B cell (primary cell): Measurements from ENCODE around the gene DDX24. TPM values are rescaled to one million over a fixed set of nuclear protein-coding genes. Genes with fewer than 3 reads are reported as not detected.

ENCODE experiments used
- ATAC-seq: fragments of 200-7000 bp; cut with Tn5 transposase; one replicate; pipeline ENCODE4 v1.10.0; 2021; ENCODE audit warnings: low read depth, mild to moderate bottlenecking, moderate number of reproducible peaks, moderate library complexity
- CTCF ChIA-PET: fragments of 350-600 bp; sonication (Branson Sonifier 250); formaldehyde crosslinking; loops from one replicate; lab custom pipeline; 2021; ENCODE audit warnings: antibody characterized with exemption, inconsistent platforms; lab: Charles Lee
- POLR2A ChIA-PET: fragments of 350-600 bp; sonication (Branson Sonifier 250); formaldehyde crosslinking; loops from one replicate; lab custom pipeline; 2021; ENCODE audit warnings: antibody characterized with exemption; lab: Charles Lee
- DNase-seq: peaks from one replicate; pipeline ENCODE4 v3.0.0; 2013
- H2AFZ ChIP-seq: 2 replicates; pipeline ENCODE4 v1.6.1; 2012; ENCODE audit warnings: mild to moderate bottlenecking, low read depth, low read length; ENCODE audit not compliant: insufficient read depth, poor library complexity, severe bottlenecking
- H3K27ac ChIP-seq, 2 donors: 1 replicate in 1 of 2; 2 replicates in 1 of 2; pipeline ENCODE4 v1.5.1; 2012 to 2013; ENCODE audit warnings: low read length in 2 of 2, mild to moderate bottlenecking in 2 of 2, moderate library complexity in 1 of 2
- H3K27me3 ChIP-seq, 4 experiments: fragments of 200-600 bp in 1 of 4; sonication (generic) in 1 of 4; replicated peaks in 1 of 4; 1 replicate in 2 of 4; 2 replicates in 2 of 4; pipeline versions ENCODE4 v1.6.1 to v1.7.0; 2013 to 2016; ENCODE audit warnings: low read length in 3 of 4, mild to moderate bottlenecking in 2 of 4, mixed read lengths in 1 of 4, moderate library complexity in 1 of 4; ENCODE audit not compliant: insufficient read depth in 4 of 4, control insufficient read depth in 3 of 4; ENCODE audit errors: control extremely low read depth in 1 of 4
- H3K36me3 ChIP-seq, 2 experiments: replicated peaks in 1 of 2; 1 replicate in 1 of 2; 2 replicates in 1 of 2; pipeline versions ENCODE4 v1.6.1 to v1.7.1; 2013; ENCODE audit warnings: low read length in 1 of 2; ENCODE audit not compliant: insufficient read depth in 2 of 2, control insufficient read depth in 1 of 2; ENCODE audit errors: control extremely low read depth in 1 of 2, extremely low read depth in 1 of 2
- H3K4me1 ChIP-seq, 2 donors: fragments of 200-600 bp in 1 of 2; sonication (generic) in 1 of 2; 1 replicate in 1 of 2; 2 replicates in 1 of 2; pipeline versions ENCODE4 v1.5.1 to v1.6.1; 2013 to 2017; ENCODE audit warnings: low read length in 2 of 2; ENCODE audit not compliant: control insufficient read depth in 2 of 2, insufficient read depth in 2 of 2
- H3K4me2 ChIP-seq: replicated peaks from 2 replicates; pipeline ENCODE3; 2012; ENCODE audit warnings: mild to moderate bottlenecking, low read depth, low read length; ENCODE audit not compliant: poor library complexity, severe bottlenecking
- H3K4me3 ChIP-seq, 5 experiments: fragments of 200-600 bp in 1 of 5; sonication (generic) in 1 of 5; 1 replicate in 3 of 5; 2 replicates in 2 of 5; pipeline versions ENCODE4 v1.5.1 to v1.7.0; 2011 to 2016; ENCODE audit warnings: low read length in 4 of 5, mild to moderate bottlenecking in 4 of 5, low read depth in 2 of 5, control low read depth in 1 of 5, moderate library complexity in 1 of 5; ENCODE audit not compliant: insufficient read depth in 1 of 5; ENCODE audit errors: control extremely low read depth in 1 of 5, extremely low read depth in 1 of 5
- H3K79me2 ChIP-seq: fragments of 200-600 bp; sonication (generic); one replicate; pipeline ENCODE4 v1.6.0; 2016; ENCODE audit warnings: low read length; ENCODE audit not compliant: control insufficient read depth, insufficient read depth
- H3K9ac ChIP-seq: fragments of 200-600 bp; sonication (generic); 2 replicates; pipeline ENCODE4 v1.6.1; 2017; ENCODE audit warnings: mild to moderate bottlenecking, low read length, moderate library complexity
- H3K9me3 ChIP-seq, 3 donors: one replicate each; pipeline versions ENCODE4 v1.6.1 to v1.7.1; 2013; ENCODE audit warnings: low read length in 2 of 3; ENCODE audit not compliant: control insufficient read depth in 2 of 3, insufficient read depth in 1 of 3; ENCODE audit errors: control extremely low read depth in 1 of 3
- H4K20me1 ChIP-seq: 2 replicates; pipeline ENCODE4 v1.6.0; 2012; ENCODE audit warnings: mild to moderate bottlenecking, low read length; ENCODE audit not compliant: insufficient read depth, control insufficient read depth, poor library complexity, severe bottlenecking
- H3K27ac Mint-ChIP-seq: one replicate; pipeline ENCODE4 v1.8.0; 2021; ENCODE audit warnings: mixed read lengths
- H3K27me3 Mint-ChIP-seq: one replicate; pipeline ENCODE4 v1.8.0; 2021; ENCODE audit warnings: mixed read lengths
- H3K4me1 Mint-ChIP-seq: one replicate; pipeline ENCODE4 v1.8.0; 2021; ENCODE audit warnings: mixed read lengths
- H3K4me3 Mint-ChIP-seq: one replicate; pipeline ENCODE4 v1.8.0; 2021; ENCODE audit warnings: mixed read lengths
- H3K9me3 Mint-ChIP-seq: one replicate; pipeline ENCODE4 v1.8.0; 2022; ENCODE audit warnings: mixed read lengths; ENCODE audit not compliant: insufficient read depth
- CTCF ChIP-seq: fragments of 200-600 bp; IDR thresholded peaks from one replicate; pipeline ENCODE4 v1.8.0; 2022; ENCODE audit warnings: antibody characterized with exemption, mild to moderate bottlenecking
- EZH2 ChIP-seq: IDR thresholded peaks from 2 replicates; pipeline ENCODE4 v1.6.1; 2012; ENCODE audit warnings: borderline replicate concordance, low read depth, mild to moderate bottlenecking, moderate library complexity, low read length; ENCODE audit not compliant: insufficient read depth, poor library complexity, severe bottlenecking
- WGBS: methylation state at CpG from one replicate; pipeline ENCODE4 v1.1.5; 2013; ENCODE audit warnings: missing lambda C conversion rate; ENCODE audit not compliant: insufficient coverage; 5-methylcytosine and 5-hydroxymethylcytosine counted together
- intact Hi-C: fragments of 100-400 bp; cut with micrococcal nuclease; formaldehyde crosslinking; loops from one replicate; pipeline ENCODE4 v1.10.0; 2022
- polyA plus RNA-seq: library from polyadenylated mRNA; depleted of rRNA; stranded (reverse); fragments of >200 nt; gene quantifications from 2 replicates; pipeline ENCODE4 v1.2.3, GENCODE V29; 2012
- total RNA-seq, 2 donors: library from RNA; stranded (reverse); fragments of 120-200 nt in 1 of 2; gene quantifications; 1 replicate in 1 of 2; 2 replicates in 1 of 2; pipeline versions ENCODE4 v1.2.3 to v1.2.4, GENCODE V29; 2013 to 2022

Gene DDX24
- total and polyA plus RNA-seq, 2 donors (not counting 1 experiment from before 2014, with no cell fraction given): 145 to 211 TPM

- POLR2A ChIA-PET: no interaction called here
Observed at GRCh38 chr14:94066089-94066676, 14.8 kb downstream of the DDX24 start.

More at GRCh38 chr14:94066089-94066676, 14.8 kb downstream of the DDX24 start:
- Histone ChIP-seq H3K79me2 (peaks cover 74% of the 10 kb centered on the region), H3K36me3 (peaks cover 9 to 20% of the 10 kb centered on the region in 2 experiments), H3K27me3 (no peaks in the 10 kb centered on the region), H2AFZ (no peak overlapping the region), H4K20me1 (peaks cover 93% of the 10 kb centered on the region), H3K4me2 (no peak overlapping the region), H3K9me3 (peaks cover 0 to 5% (median 1%) of the 10 kb centered on the region in 3 donors), H3K4me3 (no peak overlapping the region), H3K9ac (no peak overlapping the region), H3K27ac (no peak overlapping the region), H3K4me1 (peaks cover 0 to 3% of the 10 kb centered on the region in 2 donors)
- intact Hi-C loops: no loop called here
- DNase-seq: no peak
- Mint-ChIP-seq H3K27me3 (no peaks in the 10 kb centered on the region), H3K9me3 (peaks cover 8% of the 10 kb centered on the region), H3K4me1 (peaks cover 60% of the 10 kb centered on the region), H3K4me3 (no peak overlapping the region), H3K27ac (peak overlapping the region; percentile 32)
- TF ChIP-seq EZH2: no peak
- no peak for TF ChIP-seq CTCF
- CTCF ChIA-PET: interaction anchor here (3.2 kb wide), 1 partner anchor 70 kb away, joined by 11 read pairs; no protein-coding TSS in a partner anchor
- ATAC-seq: no peak
- WGBS: 89% methylated on average over 7 of the region's 8 CpGs
